ENCODE data around the gene PPP1R12B. TPM values are rescaled to one million over a fixed set of nuclear protein-coding genes. Genes with fewer than 3 reads are reported as not detected.
"Not testable (repeated sequence)": the region's sequence is repeated elsewhere in the genome, so short reads cannot be mapped to it uniquely, and the experiment has no call there.

PPP1R12B gene
- total RNA-seq, 2 experiments from 2014 or later: 19.1 to 23.5 TPM

DNA sequence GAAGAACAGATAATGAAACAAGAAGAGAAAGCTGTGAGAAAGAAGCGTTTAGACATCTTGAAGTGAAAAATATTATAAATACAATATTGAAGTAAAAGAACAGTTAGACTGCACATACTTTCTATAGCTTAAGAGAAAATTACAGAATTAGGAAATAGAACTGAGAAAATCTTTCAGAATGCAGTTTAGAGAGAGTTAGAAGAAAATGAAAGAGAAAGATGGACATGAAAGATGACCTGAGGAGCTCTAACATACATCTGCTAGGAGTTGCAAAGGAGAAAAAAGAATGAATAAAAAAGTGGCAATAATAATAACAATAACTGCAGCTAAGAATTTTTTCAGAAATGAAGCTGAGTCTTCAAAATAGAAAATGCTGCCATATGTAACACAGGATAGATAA lies 173.0 kb downstream of the PPP1R12B start:
- intact Hi-C loops (cut with micrococcal nuclease; ENCODE audit: unreplicated experiment); H3K9me2 ChIP-seq (ENCODE audit: insufficient read depth, low read length); CTCF ChIA-PET (ENCODE audit: unreplicated experiment); H2AFZ ChIP-seq (ENCODE audit: low read length); H4K20me1 ChIP-seq (ENCODE audit: insufficient read depth, low read length); H3K4me2 ChIP-seq (ENCODE audit: low read length); H3K27ac ChIP-seq (ENCODE audit: low read depth, low read length, poor library complexity, severe bottlenecking); H3K9me3 ChIP-seq (ENCODE audit: low read length); BruUV-seq (replicated peaks); DNase-seq (ENCODE audit: low spot score); H3K79me2 ChIP-seq (ENCODE audit: insufficient read depth, low read depth, low read length); POLR2A ChIA-PET; H3K36me3 ChIP-seq (ENCODE audit: insufficient read depth, low read length); H3K4me1 ChIP-seq (ENCODE audit: insufficient read depth, low read length, poor library complexity, severe bottlenecking); H3K4me3 ChIP-seq (ENCODE audit: low read depth, low read length, poor library complexity, severe bottlenecking): not testable (repeated sequence)

DNA sequence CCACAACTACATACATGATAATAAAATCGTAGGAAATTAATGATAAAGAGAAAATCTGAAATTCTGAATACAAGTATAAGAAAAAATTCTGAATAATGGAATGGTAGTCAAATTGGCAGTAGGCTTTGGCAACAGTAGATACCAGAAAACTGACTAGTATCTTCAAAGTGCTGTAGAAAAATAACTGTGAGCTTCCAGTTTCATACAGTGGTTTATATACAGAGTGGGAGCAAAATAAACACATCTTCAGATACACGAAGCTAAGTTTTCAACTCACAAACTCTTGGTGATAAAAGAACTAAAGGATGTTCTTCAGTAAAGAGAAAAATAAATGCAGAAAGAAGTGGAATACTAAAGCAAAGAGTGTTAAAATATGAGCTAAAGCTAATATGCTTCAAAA lies 173.4 kb downstream of the PPP1R12B start:
- no peaks in the 10 kb centered on the region for H3K79me2 ChIP-seq (ENCODE audit: insufficient read depth, low read depth, low read length)
- no peaks in the 10 kb centered on the region for H3K9me3 ChIP-seq (ENCODE audit: low read length)
- H3K27ac ChIP-seq (ENCODE audit: low read depth, low read length, poor library complexity, severe bottlenecking): no peak overlapping the region
- ChIA-PET CTCF (ENCODE audit: unreplicated experiment) (no interaction called here), POLR2A (no interaction called here)
- no peaks in the 10 kb centered on the region for H3K4me1 ChIP-seq (ENCODE audit: insufficient read depth, low read length, poor library complexity, severe bottlenecking)
- H3K4me2 ChIP-seq (ENCODE audit: low read length): no peak overlapping the region
- no TSS peak for BruUV-seq (replicated peaks)
- H4K20me1 ChIP-seq (ENCODE audit: insufficient read depth, low read length): no peaks in the 10 kb centered on the region
- intact Hi-C loops (cut with micrococcal nuclease; ENCODE audit: unreplicated experiment): no loop called here
- H2AFZ ChIP-seq (ENCODE audit: low read length): no peak overlapping the region
- no peak overlapping the region for H3K4me3 ChIP-seq (ENCODE audit: low read depth, low read length, poor library complexity, severe bottlenecking)
- no peaks in the 10 kb centered on the region for H3K9me2 ChIP-seq (ENCODE audit: insufficient read depth, low read length)
- no peaks in the 10 kb centered on the region for H3K36me3 ChIP-seq (ENCODE audit: insufficient read depth, low read length)
- TF ChIP-seq, protein P1, sequence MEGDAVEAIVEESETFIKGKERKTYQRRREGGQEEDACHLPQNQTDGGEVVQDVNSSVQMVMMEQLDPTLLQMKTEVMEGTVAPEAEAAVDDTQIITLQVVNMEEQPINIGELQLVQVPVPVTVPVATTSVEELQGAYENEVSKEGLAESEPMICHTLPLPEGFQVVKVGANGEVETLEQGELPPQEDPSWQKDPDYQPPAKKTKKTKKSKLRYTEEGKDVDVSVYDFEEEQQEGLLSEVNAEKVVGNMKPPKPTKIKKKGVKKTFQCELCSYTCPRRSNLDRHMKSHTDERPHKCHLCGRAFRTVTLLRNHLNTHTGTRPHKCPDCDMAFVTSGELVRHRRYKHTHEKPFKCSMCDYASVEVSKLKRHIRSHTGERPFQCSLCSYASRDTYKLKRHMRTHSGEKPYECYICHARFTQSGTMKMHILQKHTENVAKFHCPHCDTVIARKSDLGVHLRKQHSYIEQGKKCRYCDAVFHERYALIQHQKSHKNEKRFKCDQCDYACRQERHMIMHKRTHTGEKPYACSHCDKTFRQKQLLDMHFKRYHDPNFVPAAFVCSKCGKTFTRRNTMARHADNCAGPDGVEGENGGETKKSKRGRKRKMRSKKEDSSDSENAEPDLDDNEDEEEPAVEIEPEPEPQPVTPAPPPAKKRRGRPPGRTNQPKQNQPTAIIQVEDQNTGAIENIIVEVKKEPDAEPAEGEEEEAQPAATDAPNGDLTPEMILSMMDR (conservative IDR thresholded peaks at IDR 0.05; ENCODE audit: low read length): no peak
- DNase-seq (ENCODE audit: low spot score): no peak

DNA sequence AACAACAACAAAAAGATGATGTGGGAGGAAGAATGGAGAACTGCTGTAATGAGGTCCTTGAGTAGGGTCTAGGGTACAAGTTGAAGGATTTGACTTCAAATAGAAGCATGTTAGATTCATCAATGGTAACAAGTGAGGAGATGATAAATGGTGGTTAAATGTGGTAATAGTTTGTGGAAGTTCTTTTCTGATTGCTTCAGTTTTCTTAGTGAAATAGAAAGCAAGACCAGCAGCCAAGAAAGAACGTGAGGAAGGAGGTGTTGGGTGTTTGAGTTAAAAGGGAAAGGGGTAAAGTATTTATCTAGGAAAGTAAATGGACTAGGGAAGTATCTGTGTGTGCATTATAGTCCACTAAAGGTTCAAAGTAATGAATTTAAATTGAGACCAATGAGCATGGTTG lies 177.6 kb downstream of the PPP1R12B start:
- H3K79me2 ChIP-seq (ENCODE audit: insufficient read depth, low read depth, low read length); H2AFZ ChIP-seq (ENCODE audit: low read length); intact Hi-C loops (cut with micrococcal nuclease; ENCODE audit: unreplicated experiment); H3K27ac ChIP-seq (ENCODE audit: low read depth, low read length, poor library complexity, severe bottlenecking); H3K4me2 ChIP-seq (ENCODE audit: low read length); H4K20me1 ChIP-seq (ENCODE audit: insufficient read depth, low read length); BruUV-seq (replicated peaks); H3K9me3 ChIP-seq (ENCODE audit: low read length); H3K4me3 ChIP-seq (ENCODE audit: low read depth, low read length, poor library complexity, severe bottlenecking); H3K9me2 ChIP-seq (ENCODE audit: insufficient read depth, low read length); CTCF ChIA-PET (ENCODE audit: unreplicated experiment); H3K4me1 ChIP-seq (ENCODE audit: insufficient read depth, low read length, poor library complexity, severe bottlenecking); POLR2A ChIA-PET; DNase-seq (ENCODE audit: low spot score); H3K36me3 ChIP-seq (ENCODE audit: insufficient read depth, low read length): not testable (repeated sequence)

DNA sequence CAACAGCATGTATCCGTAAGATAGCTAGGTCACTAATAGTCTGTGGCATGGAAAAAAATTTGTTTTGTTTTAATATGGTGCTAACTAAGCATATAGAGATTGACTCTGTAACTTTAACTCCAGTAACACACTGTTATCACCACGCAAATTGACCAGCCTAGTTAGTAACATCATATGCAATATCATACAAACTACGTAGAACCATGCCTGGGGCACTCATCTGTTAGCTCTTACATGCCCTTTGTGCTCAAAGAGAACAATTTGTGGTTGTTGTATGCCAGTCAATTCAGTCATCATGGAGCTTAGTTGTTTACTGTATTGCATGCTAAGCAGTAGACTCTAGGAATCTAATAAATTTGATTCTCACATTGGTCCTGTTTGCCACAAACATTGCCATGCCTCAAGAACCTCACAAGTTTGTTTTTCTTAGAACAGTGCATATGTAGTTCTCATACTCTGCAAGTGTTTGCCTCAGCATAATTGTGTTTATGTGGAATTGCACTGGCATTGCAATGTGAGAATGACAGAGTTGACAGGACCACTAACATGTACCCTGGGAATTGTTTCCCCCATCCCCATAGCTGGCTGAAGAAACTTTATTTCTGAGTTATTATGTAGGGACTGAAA lies 179.7 kb downstream of the PPP1R12B start:
- CTCF ChIA-PET (ENCODE audit: unreplicated experiment); H4K20me1 ChIP-seq (ENCODE audit: insufficient read depth, low read length); intact Hi-C loops (cut with micrococcal nuclease; ENCODE audit: unreplicated experiment); H3K4me1 ChIP-seq (ENCODE audit: insufficient read depth, low read length, poor library complexity, severe bottlenecking); BruUV-seq (replicated peaks); H3K27ac ChIP-seq (ENCODE audit: low read depth, low read length, poor library complexity, severe bottlenecking); DNase-seq (ENCODE audit: low spot score); H3K36me3 ChIP-seq (ENCODE audit: insufficient read depth, low read length); H2AFZ ChIP-seq (ENCODE audit: low read length); H3K9me3 ChIP-seq (ENCODE audit: low read length); H3K9me2 ChIP-seq (ENCODE audit: insufficient read depth, low read length); H3K79me2 ChIP-seq (ENCODE audit: insufficient read depth, low read depth, low read length); H3K4me3 ChIP-seq (ENCODE audit: low read depth, low read length, poor library complexity, severe bottlenecking); H3K4me2 ChIP-seq (ENCODE audit: low read length): not testable (repeated sequence)
- POLR2A ChIA-PET: interaction anchor here (0.6 to 1.1 kb wide), 3 partner anchors 19 to 175 kb away, joined by 3 read pairs; no protein-coding TSS in a partner anchor

DNA sequence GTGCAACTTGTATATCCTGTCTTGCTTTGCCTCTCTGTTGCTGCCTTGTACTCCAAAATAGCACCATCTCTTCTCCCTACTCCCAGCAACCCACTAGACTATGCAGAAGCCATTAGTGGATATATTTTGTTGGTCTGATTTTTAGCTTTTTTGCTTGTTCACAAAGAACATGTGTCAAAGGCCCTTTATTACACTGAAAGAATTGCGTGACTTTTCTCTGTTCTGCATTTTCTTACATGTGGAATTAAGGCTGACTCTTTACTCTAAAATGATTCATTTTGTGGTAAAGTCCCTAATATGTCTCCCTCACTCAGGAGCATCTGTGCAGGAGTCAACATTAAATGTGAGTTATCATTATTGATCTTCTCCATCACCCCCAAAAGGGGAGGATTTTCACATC lies 182.2 kb downstream of the PPP1R12B start:
- CTCF ChIA-PET (ENCODE audit: unreplicated experiment); DNase-seq (ENCODE audit: low spot score); H3K4me1 ChIP-seq (ENCODE audit: insufficient read depth, low read length, poor library complexity, severe bottlenecking); H4K20me1 ChIP-seq (ENCODE audit: insufficient read depth, low read length); intact Hi-C loops (cut with micrococcal nuclease; ENCODE audit: unreplicated experiment); BruUV-seq (replicated peaks); H2AFZ ChIP-seq (ENCODE audit: low read length); H3K9me3 ChIP-seq (ENCODE audit: low read length); H3K36me3 ChIP-seq (ENCODE audit: insufficient read depth, low read length); H3K79me2 ChIP-seq (ENCODE audit: insufficient read depth, low read depth, low read length); H3K9me2 ChIP-seq (ENCODE audit: insufficient read depth, low read length); H3K4me3 ChIP-seq (ENCODE audit: low read depth, low read length, poor library complexity, severe bottlenecking); H3K4me2 ChIP-seq (ENCODE audit: low read length); H3K27ac ChIP-seq (ENCODE audit: low read depth, low read length, poor library complexity, severe bottlenecking): not testable (repeated sequence)
- POLR2A ChIA-PET: interaction anchor here (0.7 kb wide), 1 partner anchor 477 kb away, joined by 3 read pairs; the partner anchor contains the start of gene TMEM183A

All from OCI-LY7 (cell line).